ENCODE data around the gene ZNF580.

ZNF580 gene

DNA sequence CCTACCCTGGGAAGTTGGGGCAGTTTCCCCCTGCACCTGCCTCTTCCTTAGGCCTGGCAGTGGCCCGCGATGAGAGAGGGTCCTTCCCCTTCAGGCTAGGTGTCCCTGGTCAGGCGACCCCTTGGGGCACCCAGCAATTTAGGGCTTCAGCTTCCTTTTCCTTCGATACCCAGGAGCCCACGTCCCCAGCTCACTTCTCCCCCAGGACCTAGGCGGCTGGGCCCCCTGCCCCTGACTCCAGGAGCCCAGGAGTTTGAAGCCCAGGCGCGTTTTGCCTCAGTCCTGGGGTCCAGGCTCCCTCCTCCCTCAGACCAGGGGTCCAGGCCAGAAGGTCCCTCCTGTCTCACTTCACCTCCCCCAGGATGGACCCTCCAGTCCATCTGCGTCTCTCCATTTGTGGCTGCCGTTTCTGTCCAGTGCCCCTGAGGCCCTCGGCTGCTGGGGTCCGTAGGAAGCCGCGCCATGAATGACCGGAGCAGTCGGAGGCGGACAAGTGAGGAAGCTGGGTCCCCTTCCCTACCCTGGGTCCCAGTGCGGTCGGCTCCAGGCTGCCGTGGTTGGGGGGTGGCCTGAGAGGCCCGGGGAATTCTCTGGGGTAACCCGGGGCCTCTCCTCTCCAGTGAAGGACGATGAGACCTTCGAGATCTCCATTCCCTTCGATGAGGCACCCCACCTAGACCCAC lies 7.9 kb downstream of the ZNF580 start:
- H2AFZ ChIP-seq (ENCODE audit: low read depth, low read length), result peak overlapping the region; percentile 58
- H3K4me3 ChIP-seq (ENCODE audit: low read length), result peak overlapping the region; percentile 67
- H3K9me3 ChIP-seq (ENCODE audit: low read length), result no peaks in the 10 kb centered on the region
- peaks cover 22% of the 10 kb centered on the region for H3K36me3 ChIP-seq (ENCODE audit: insufficient read depth, low read length)
- H3K4me1 ChIP-seq (ENCODE audit: insufficient read depth, low read length), result peaks cover 27% of the 10 kb centered on the region
- H3K27me3 ChIP-seq (ENCODE audit: insufficient read depth, low read length), result no peaks in the 10 kb centered on the region

DNA sequence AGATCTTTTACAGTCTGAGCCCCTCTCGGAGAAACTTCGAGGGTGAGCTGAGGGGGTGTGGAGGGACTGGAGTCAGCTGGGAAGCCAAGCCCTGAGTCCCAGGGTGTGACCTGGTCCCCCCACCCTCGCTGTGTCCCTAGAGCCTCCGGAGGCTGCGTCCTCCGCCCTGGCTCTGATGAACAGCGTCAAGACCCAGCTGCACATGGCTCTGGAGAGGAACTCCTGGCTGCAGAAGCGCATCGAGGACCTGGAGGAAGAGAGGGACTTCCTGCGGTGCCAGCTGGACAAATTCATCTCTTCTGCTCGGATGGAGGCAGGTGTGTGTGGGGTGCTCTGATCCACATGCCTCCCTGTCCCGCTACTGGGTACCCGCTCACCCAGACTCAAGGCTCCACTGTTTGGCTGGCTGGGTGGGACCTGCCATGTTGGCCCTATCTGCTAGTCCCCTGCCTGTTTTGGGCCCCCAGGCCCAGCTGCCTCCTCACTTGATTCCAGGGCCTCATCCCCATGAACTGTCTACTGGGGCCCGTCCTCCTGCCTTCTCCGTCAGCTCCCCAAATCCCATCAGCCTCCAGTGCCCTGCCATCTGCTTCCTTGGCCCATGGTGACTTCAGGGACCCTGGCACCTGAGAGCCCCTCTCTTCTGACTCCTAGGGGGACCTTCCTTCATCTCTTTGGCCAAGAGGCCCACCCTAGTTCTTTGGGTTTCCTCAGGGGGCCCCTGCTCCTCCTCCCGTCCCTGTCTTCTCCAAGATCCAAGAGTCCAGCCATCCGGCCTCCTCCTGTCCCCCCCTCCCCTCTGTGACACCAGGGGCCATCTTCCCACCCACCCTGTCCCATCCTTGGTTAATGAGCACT lies 8.7 kb downstream of the ZNF580 start:
- H3K27me3 ChIP-seq (ENCODE audit: insufficient read depth, low read length), result no peaks in the 10 kb centered on the region
- peaks cover 20% of the 10 kb centered on the region for H3K4me1 ChIP-seq (ENCODE audit: insufficient read depth, low read length)
- H3K4me3 ChIP-seq (ENCODE audit: low read length), result no peak overlapping the region
- peaks cover 20% of the 10 kb centered on the region for H3K36me3 ChIP-seq (ENCODE audit: insufficient read depth, low read length)
- no peaks in the 10 kb centered on the region for H3K9me3 ChIP-seq (ENCODE audit: low read length)
- no peak overlapping the region for H2AFZ ChIP-seq (ENCODE audit: low read depth, low read length)

DNA sequence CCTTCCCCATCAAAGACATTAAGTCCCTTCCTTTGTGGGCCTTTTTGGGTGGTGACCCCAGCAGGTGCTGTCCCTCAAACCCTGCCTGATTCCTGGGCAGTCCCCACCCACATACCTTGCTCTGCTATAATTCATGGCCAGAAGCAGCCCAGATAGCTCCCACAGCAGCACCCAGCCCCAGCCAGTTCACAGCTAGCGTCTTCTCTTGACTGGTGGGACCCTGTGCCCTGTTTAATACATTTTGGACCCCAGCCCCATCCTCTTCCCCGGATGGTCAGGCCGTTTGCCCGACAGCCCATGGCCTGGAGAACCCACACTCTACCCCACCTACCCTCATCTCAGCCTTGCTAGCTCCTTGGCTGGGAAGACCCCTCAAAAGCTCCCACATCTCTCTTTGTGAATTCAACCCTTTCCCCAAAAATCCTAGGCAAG lies 9.3 kb downstream of the ZNF580 start:
- H3K4me1 ChIP-seq (ENCODE audit: insufficient read depth, low read length), result peaks cover 16% of the 10 kb centered on the region
- H3K27me3 ChIP-seq (ENCODE audit: insufficient read depth, low read length), result no peaks in the 10 kb centered on the region
- H3K9me3 ChIP-seq (ENCODE audit: low read length), result no peaks in the 10 kb centered on the region
- no peak overlapping the region for H3K4me3 ChIP-seq (ENCODE audit: low read length)
- peaks cover 14% of the 10 kb centered on the region for H3K36me3 ChIP-seq (ENCODE audit: insufficient read depth, low read length)
- no peak overlapping the region for H2AFZ ChIP-seq (ENCODE audit: low read depth, low read length)

DNA sequence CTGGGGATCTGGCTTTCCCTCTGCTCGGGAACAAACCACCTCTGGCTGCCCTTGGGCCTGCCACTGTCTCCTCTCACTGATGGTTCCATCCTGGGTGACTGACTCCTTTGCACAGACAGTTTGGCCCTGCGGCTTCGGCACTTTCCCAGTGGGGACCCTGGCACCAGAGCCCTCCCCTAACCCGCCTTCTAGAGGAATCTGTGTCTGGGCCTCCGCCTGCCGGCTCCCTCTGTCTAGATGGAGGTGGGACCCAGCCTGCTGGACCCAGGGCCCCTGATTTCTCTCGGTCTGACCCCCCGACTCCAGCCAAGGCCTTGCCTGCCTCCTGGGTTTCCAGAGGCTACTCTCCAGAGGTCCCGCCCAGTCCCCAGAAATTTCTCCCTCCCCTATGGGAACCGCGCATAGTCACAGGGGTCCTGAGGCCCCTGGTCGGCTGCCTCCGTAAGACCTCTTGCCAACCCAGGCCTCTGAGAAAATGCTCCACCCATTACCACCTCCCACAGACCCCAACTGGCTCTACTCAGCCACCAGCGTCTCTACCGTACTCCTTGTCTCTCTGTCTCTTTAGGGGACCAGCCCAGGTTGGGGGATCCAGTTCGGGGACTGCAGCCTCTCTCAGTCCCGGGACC lies 9.9 kb downstream of the ZNF580 start:
- Histone ChIP-seq H3K36me3 (ENCODE audit: insufficient read depth, low read length) (peaks cover 8% of the 10 kb centered on the region), H3K4me3 (ENCODE audit: low read length) (no peak overlapping the region), H3K9me3 (ENCODE audit: low read length) (no peaks in the 10 kb centered on the region), H2AFZ (ENCODE audit: low read depth, low read length) (no peak overlapping the region), H3K27me3 (ENCODE audit: insufficient read depth, low read length) (no peaks in the 10 kb centered on the region), H3K4me1 (ENCODE audit: insufficient read depth, low read length) (peaks cover 18% of the 10 kb centered on the region)

- H3K9me3 ChIP-seq (ENCODE audit: low read length), result no peaks in the 10 kb centered on the region
- H3K4me3 ChIP-seq (ENCODE audit: low read length), result no peak overlapping the region
- H3K4me1 ChIP-seq (ENCODE audit: insufficient read depth, low read length), result peaks cover 23% of the 10 kb centered on the region
- no peaks in the 10 kb centered on the region for H3K27me3 ChIP-seq (ENCODE audit: insufficient read depth, low read length)
- peaks cover 8% of the 10 kb centered on the region for H3K36me3 ChIP-seq (ENCODE audit: insufficient read depth, low read length)
- H2AFZ ChIP-seq (ENCODE audit: low read depth, low read length), result no peak overlapping the region
Observed at GRCh38 chr19:55651236-55651635, 10.4 kb downstream of the ZNF580 start.

DNA sequence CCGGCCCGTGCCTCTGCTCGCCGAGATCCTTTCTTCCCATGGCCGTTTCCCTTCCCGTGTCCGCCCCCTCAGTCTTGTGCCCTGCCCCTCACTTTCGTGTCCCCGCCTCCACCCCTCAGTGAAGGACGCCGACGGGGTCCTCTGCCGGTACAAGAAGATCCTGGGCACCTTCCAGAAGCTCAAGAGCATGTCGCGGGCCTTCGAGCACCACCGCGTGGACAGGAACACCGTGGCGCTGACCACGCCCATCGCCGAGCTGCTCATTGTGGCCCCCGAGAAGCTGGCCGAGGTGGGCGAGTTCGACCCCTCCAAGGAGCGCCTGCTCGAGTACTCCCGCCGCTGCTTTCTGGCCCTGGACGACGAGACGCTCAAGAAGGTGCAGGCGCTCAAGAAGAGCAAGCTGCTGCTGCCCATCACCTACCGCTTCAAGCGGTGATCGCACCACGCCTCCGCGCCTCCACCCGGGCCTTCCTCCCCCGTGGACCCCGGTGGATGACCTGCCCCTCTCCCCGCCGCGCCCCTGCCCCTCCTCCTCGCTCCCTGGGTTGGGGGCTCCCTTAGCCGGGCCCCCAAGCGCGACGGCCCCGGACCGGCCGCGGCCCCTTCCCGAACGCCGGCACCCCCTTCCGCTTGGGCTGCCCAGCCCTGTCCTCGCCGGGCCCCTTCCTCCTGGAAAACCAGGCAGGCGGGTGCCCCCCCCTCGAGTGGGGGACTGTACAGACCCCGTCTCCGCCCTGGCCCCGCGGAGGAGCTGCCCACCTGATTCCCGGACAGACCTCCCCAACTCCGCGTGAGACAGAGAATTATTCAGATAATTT lies 11.7 kb downstream of the ZNF580 start:
- Histone ChIP-seq H3K4me3 (ENCODE audit: low read length) (no peak overlapping the region), H2AFZ (ENCODE audit: low read depth, low read length) (no peak overlapping the region), H3K36me3 (ENCODE audit: insufficient read depth, low read length) (peaks cover 8% of the 10 kb centered on the region), H3K4me1 (ENCODE audit: insufficient read depth, low read length) (peaks cover 29% of the 10 kb centered on the region), H3K27me3 (ENCODE audit: insufficient read depth, low read length) (no peaks in the 10 kb centered on the region), H3K9me3 (ENCODE audit: low read length) (no peaks in the 10 kb centered on the region)

DNA sequence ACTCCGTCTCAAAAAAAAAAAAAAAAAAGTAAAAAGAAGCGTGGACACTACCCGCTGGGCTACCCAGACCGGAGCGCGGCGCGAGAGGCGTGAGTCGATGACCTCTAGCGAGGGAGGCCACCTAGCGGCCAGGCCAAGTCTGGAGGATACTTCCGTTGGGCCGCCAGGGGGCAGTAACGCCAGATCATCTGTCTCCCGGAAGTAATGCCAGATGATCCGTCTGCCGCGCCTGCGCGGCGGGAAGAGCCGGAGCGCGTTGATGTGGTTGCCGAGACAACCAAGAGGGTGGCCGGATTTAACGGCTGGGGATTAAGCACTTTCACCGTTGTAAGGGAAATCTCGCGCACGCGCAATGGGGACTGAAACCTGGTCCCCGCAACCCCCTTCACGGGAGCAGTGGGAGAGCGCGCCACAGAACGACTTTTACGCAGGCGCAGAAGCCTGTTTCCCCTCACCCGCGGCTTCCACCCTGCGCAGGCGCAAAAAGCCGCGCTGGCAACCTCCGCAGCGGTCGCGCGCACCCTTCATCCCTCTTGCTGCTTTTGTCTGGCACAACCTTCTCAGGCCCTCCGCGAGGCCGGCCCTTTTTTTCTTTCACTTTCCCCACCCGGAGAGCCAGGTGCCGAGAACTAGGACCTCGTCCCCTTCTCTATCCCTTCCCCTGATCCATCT lies 13.0 kb downstream of the ZNF580 start:
- H3K36me3 ChIP-seq (ENCODE audit: insufficient read depth, low read length), result peaks cover 12% of the 10 kb centered on the region
- no peaks in the 10 kb centered on the region for H3K9me3 ChIP-seq (ENCODE audit: low read length)
- H3K27me3 ChIP-seq (ENCODE audit: insufficient read depth, low read length), result no peaks in the 10 kb centered on the region
- peak overlapping the region; percentile 85 for H3K4me3 ChIP-seq (ENCODE audit: low read length)
- H3K4me1 ChIP-seq (ENCODE audit: insufficient read depth, low read length), result peaks cover 27% of the 10 kb centered on the region
- H2AFZ ChIP-seq (ENCODE audit: low read depth, low read length), result no peak overlapping the region

GRCh38 chr19:55654323-55654867 lies 13.6 kb downstream of the ZNF580 start:
- H3K4me3 ChIP-seq (ENCODE audit: low read length), result peak overlapping the region; percentile 85
- no peaks in the 10 kb centered on the region for H3K9me3 ChIP-seq (ENCODE audit: low read length)
- no peak overlapping the region for H2AFZ ChIP-seq (ENCODE audit: low read depth, low read length)
- H3K4me1 ChIP-seq (ENCODE audit: insufficient read depth, low read length), result peaks cover 25% of the 10 kb centered on the region
- no peaks in the 10 kb centered on the region for H3K27me3 ChIP-seq (ENCODE audit: insufficient read depth, low read length)
- H3K36me3 ChIP-seq (ENCODE audit: insufficient read depth, low read length), result peaks cover 18% of the 10 kb centered on the region

DNA sequence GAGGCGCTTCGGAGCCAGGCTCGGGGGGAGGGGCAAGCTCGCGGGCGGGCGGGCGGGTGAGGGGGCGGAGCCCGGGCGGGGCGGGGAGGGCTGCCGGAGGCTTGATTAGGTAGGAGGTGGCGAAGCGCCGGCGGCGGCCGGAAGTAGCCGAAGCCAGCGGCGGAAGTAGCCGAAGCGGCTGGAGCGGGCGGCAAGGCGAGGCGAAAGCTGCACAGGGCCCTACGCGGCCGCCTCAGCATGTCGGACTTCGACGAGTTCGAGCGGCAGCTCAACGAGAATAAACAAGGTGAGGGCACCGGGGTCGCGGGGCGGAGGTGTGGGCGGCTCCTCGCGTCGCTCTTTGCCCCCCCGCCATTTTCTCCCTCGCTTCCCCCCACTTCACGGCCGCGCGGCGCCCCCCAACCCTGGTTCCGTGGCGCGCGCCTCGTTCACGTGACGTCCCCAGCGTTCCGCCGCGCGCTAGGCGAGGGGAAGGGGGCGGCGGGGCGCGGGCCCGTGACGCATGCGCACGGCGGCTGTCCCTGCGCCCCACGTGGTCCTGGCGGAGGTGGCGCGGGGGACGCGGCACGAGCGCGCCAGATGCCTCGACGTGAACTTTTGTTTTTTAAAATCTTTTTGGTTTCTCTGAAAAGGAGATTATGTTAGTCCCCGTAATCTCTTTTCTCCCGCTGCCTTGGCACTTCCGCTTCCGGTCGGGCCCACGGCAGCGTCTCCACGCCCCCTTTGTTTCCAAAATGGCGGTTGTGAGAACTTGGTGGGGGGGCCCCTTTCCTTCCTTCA lies 14.3 kb downstream of the ZNF580 start, which contains the start of gene U2AF2:
U2AF2 (plus strand) TSS at position 168 of the 780 bp plus-strand sequence; CDS start at position 238, 70 bp downstream.
- peak within 1 kb of the TSS; percentile 85 for H3K4me3 ChIP-seq (ENCODE audit: low read length)
- peaks cover 25% of the 10 kb centered on the region for H3K4me1 ChIP-seq (ENCODE audit: insufficient read depth, low read length)
- H3K36me3 ChIP-seq (ENCODE audit: insufficient read depth, low read length), result peaks cover 23% of the 10 kb centered on the region

DNA sequence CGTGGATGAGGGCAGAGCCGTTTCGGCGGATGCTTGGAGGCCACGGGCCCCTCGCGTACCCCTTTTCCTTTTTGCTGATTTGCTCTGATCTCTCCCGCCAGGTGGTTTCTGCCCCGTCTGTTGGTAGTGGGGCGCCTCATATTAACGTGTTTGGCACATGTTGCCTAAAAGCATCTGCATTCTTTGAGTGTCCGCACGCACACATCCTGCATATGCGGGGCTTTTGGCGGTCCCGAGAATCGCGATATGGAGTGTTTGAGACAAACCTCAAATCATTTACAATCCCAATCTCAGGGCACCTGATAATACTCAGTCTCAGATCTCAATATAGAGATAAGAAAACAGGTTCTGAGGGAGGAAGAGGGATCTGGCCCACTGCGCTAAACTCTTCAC lies 14.8 kb downstream of the ZNF580 start:
- peaks cover 28% of the 10 kb centered on the region for H3K36me3 ChIP-seq (ENCODE audit: insufficient read depth, low read length)
- H3K27me3 ChIP-seq (ENCODE audit: insufficient read depth, low read length), result no peaks in the 10 kb centered on the region
- peak overlapping the region; percentile 85 for H3K4me3 ChIP-seq (ENCODE audit: low read length)
- H2AFZ ChIP-seq (ENCODE audit: low read depth, low read length), result no peak overlapping the region
- peaks cover 25% of the 10 kb centered on the region for H3K4me1 ChIP-seq (ENCODE audit: insufficient read depth, low read length)
- no peaks in the 10 kb centered on the region for H3K9me3 ChIP-seq (ENCODE audit: low read length)

More for the DNA sequence above, 14.3 kb downstream of the ZNF580 start, which contains the start of gene U2AF2:
- Histone ChIP-seq H3K27me3 (ENCODE audit: insufficient read depth, low read length) (no peaks in the 10 kb centered on the region), H3K9me3 (ENCODE audit: low read length) (no peaks in the 10 kb centered on the region), H2AFZ (ENCODE audit: low read depth, low read length) (no peak within 1 kb of the TSS)

DNA sequence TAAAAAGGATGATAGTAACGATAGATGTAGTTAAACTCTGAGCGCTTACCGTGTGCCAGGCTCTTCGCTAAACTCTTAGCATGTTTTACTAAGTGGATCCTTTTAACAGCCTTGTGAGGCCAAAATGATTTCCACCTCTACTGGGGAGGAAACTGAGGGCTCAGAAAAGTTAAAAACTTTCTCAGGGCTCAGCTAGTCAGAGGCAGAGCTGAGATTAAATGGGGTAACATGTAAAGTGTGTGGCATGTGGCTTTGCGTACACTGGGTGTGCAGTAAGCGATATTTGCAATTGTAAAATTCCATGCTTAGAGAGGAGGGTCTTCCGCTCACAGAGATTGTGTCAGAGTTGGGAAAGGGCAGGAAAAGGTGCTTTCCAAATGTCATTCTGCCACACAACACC lies 15.8 kb downstream of the ZNF580 start:
- Histone ChIP-seq H3K4me3 (ENCODE audit: low read length) (peak overlapping the region; percentile 85), H3K36me3 (ENCODE audit: insufficient read depth, low read length) (peaks cover 33% of the 10 kb centered on the region), H3K9me3 (ENCODE audit: low read length) (no peaks in the 10 kb centered on the region), H2AFZ (ENCODE audit: low read depth, low read length) (no peak overlapping the region), H3K4me1 (ENCODE audit: insufficient read depth, low read length) (peaks cover 25% of the 10 kb centered on the region), H3K27me3 (ENCODE audit: insufficient read depth, low read length) (no peaks in the 10 kb centered on the region)
